ENCODE results near the gene NR3C2.

NR3C2 gene

DNA sequence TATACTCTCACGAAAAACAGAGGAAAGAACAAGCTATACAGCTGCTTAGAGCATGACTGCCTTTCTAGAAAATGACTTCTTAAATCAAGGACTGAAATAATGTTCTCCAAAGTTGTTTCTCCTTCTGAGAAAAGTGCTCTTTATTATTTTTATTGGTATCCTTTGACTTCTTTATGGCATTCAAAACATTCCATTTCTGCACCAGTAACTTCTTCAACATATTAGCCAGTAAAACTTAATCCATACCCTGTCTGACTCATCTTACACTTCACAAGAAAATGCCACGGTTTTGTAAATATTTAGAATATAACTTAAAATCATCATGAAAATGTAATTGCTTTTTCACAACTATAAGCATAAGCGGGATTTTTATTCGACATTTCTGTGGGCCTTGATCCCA is 180.4 kb downstream of the NR3C2 start:
- H3K27me3 ChIP-seq (replicated peaks; ENCODE audit: control insufficient read depth, insufficient read depth, low read length, poor library complexity, severe bottlenecking) = no peaks in the 10 kb centered on the region
- H3K4me3 ChIP-seq (ENCODE audit: insufficient read depth, low read depth, low read length, poor library complexity, severe bottlenecking) = no peak overlapping the region
- no peaks in the 10 kb centered on the region for H3K4me1 ChIP-seq (ENCODE audit: control insufficient read depth, insufficient read depth, low read length, poor library complexity, severe bottlenecking)
- H3K9me3 ChIP-seq (ENCODE audit: control insufficient read depth, low read length) = no peaks in the 10 kb centered on the region
- H3K36me3 ChIP-seq (ENCODE audit: control insufficient read depth, insufficient read depth, low read length) = no peaks in the 10 kb centered on the region
- DNase-seq = no peak
- H3K27ac ChIP-seq (ENCODE audit: insufficient read depth, low read length, poor library complexity, severe bottlenecking) = no peak overlapping the region

GRCh38 chr4:148259841-148260240 is 182.4 kb downstream of the NR3C2 start:
- Histone ChIP-seq H3K9me3 (ENCODE audit: control insufficient read depth, low read length) (no peaks in the 10 kb centered on the region), H3K36me3 (ENCODE audit: control insufficient read depth, insufficient read depth, low read length) (no peaks in the 10 kb centered on the region), H3K27ac (ENCODE audit: insufficient read depth, low read length, poor library complexity, severe bottlenecking) (no peak overlapping the region), H3K4me1 (ENCODE audit: control insufficient read depth, insufficient read depth, low read length, poor library complexity, severe bottlenecking) (no peaks in the 10 kb centered on the region), H3K27me3 (replicated peaks; ENCODE audit: control insufficient read depth, insufficient read depth, low read length, poor library complexity, severe bottlenecking) (no peaks in the 10 kb centered on the region), H3K4me3 (ENCODE audit: insufficient read depth, low read depth, low read length, poor library complexity, severe bottlenecking) (no peak overlapping the region)
- no peak for DNase-seq

GRCh38 chr4:148258535-148258934 is 183.7 kb downstream of the NR3C2 start:
- no peaks in the 10 kb centered on the region for H3K36me3 ChIP-seq (ENCODE audit: control insufficient read depth, insufficient read depth, low read length)
- no peak overlapping the region for H3K27ac ChIP-seq (ENCODE audit: insufficient read depth, low read length, poor library complexity, severe bottlenecking)
- no peak overlapping the region for H3K4me3 ChIP-seq (ENCODE audit: insufficient read depth, low read depth, low read length, poor library complexity, severe bottlenecking)
- H3K4me1 ChIP-seq (ENCODE audit: control insufficient read depth, insufficient read depth, low read length, poor library complexity, severe bottlenecking) = no peaks in the 10 kb centered on the region
- DNase-seq = no peak
- H3K27me3 ChIP-seq (replicated peaks; ENCODE audit: control insufficient read depth, insufficient read depth, low read length, poor library complexity, severe bottlenecking) = no peaks in the 10 kb centered on the region
- H3K9me3 ChIP-seq (ENCODE audit: control insufficient read depth, low read length) = no peaks in the 10 kb centered on the region

DNA sequence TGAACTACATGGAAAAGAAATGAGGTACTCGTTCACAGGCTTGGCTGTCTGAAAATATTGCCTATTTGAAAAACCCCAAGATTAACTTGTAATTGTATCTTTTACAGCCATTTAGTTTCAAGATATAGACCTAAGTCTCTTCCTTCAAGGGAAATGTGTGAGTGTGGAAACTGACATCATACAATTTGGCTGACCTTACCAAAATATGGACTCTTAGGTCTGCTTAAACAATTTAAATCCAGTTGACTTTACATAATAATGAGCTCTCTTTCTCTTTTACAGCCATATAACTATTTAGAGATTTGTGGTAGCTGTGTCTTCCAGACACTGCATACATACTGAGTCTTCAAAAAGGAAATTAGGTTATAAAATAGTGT is 186.9 kb downstream of the NR3C2 start:
- Histone ChIP-seq H3K9me3 (ENCODE audit: control insufficient read depth, low read length) (no peaks in the 10 kb centered on the region), H3K4me1 (ENCODE audit: control insufficient read depth, insufficient read depth, low read length, poor library complexity, severe bottlenecking) (no peaks in the 10 kb centered on the region), H3K27ac (ENCODE audit: insufficient read depth, low read length, poor library complexity, severe bottlenecking) (no peak overlapping the region), H3K27me3 (replicated peaks; ENCODE audit: control insufficient read depth, insufficient read depth, low read length, poor library complexity, severe bottlenecking) (no peaks in the 10 kb centered on the region), H3K36me3 (ENCODE audit: control insufficient read depth, insufficient read depth, low read length) (no peaks in the 10 kb centered on the region), H3K4me3 (ENCODE audit: insufficient read depth, low read depth, low read length, poor library complexity, severe bottlenecking) (no peak overlapping the region)
- DNase-seq = no peak

GRCh38 chr4:148254621-148255343 is 187.4 kb downstream of the NR3C2 start:
- Histone ChIP-seq H3K36me3 (ENCODE audit: control insufficient read depth, insufficient read depth, low read length) (no peaks in the 10 kb centered on the region), H3K4me1 (ENCODE audit: control insufficient read depth, insufficient read depth, low read length, poor library complexity, severe bottlenecking) (no peaks in the 10 kb centered on the region), H3K4me3 (ENCODE audit: insufficient read depth, low read depth, low read length, poor library complexity, severe bottlenecking) (no peak overlapping the region), H3K27ac (ENCODE audit: insufficient read depth, low read length, poor library complexity, severe bottlenecking) (no peak overlapping the region), H3K27me3 (replicated peaks; ENCODE audit: control insufficient read depth, insufficient read depth, low read length, poor library complexity, severe bottlenecking) (no peaks in the 10 kb centered on the region), H3K9me3 (ENCODE audit: control insufficient read depth, low read length) (no peaks in the 10 kb centered on the region)
- DNase-seq = no peak

DNA sequence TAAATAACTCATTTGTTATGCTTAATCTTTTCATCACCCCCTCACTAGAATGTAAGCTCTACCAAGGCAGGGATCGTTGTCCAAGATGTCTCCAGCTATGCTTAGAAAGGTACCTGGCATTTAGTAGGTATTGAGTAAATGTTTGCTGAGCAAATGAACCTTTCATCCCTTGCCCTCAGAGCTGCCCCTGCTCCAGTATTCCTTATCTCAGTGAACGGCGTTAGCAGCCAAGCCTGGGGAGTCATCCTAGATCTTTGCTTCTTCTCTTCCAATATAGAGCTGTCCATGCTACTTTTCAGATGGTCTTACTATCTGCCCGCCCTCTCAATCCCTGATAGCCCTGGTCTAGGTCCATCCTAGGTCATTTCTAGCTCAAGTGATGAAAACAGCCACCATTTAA is 188.4 kb downstream of the NR3C2 start:
- H3K27me3 ChIP-seq (replicated peaks; ENCODE audit: control insufficient read depth, insufficient read depth, low read length, poor library complexity, severe bottlenecking) = no peaks in the 10 kb centered on the region
- H3K4me3 ChIP-seq (ENCODE audit: insufficient read depth, low read depth, low read length, poor library complexity, severe bottlenecking) = no peak overlapping the region
- no peaks in the 10 kb centered on the region for H3K36me3 ChIP-seq (ENCODE audit: control insufficient read depth, insufficient read depth, low read length)
- no peaks in the 10 kb centered on the region for H3K9me3 ChIP-seq (ENCODE audit: control insufficient read depth, low read length)
- H3K27ac ChIP-seq (ENCODE audit: insufficient read depth, low read length, poor library complexity, severe bottlenecking) = no peak overlapping the region
- no peaks in the 10 kb centered on the region for H3K4me1 ChIP-seq (ENCODE audit: control insufficient read depth, insufficient read depth, low read length, poor library complexity, severe bottlenecking)
- DNase-seq = no peak

DNA sequence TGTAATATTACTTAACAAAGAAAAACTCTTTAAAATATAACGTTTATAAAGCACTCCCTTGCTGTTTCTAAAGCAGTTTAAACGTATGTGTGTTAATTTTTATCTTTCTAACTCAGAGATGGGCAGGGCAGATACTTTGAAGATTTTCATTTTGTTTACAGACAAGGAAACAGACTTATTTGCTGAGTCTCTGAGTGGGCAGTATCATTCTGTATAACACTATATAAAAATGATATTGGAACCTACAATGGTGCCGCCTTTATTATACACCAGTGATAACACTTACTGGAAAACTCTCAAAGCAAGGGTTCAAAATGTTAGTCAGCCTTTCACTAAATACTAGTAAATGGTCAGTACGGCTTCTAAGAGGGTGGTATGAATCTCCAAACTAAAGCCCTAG is 193.4 kb downstream of the NR3C2 start:
- Histone ChIP-seq H3K4me3 (ENCODE audit: insufficient read depth, low read depth, low read length, poor library complexity, severe bottlenecking) (no peak overlapping the region), H3K27me3 (replicated peaks; ENCODE audit: control insufficient read depth, insufficient read depth, low read length, poor library complexity, severe bottlenecking) (no peaks in the 10 kb centered on the region), H3K9me3 (ENCODE audit: control insufficient read depth, low read length) (no peaks in the 10 kb centered on the region), H3K36me3 (ENCODE audit: control insufficient read depth, insufficient read depth, low read length) (no peaks in the 10 kb centered on the region), H3K27ac (ENCODE audit: insufficient read depth, low read length, poor library complexity, severe bottlenecking) (no peak overlapping the region), H3K4me1 (ENCODE audit: control insufficient read depth, insufficient read depth, low read length, poor library complexity, severe bottlenecking) (no peaks in the 10 kb centered on the region)
- no peak for DNase-seq

DNA sequence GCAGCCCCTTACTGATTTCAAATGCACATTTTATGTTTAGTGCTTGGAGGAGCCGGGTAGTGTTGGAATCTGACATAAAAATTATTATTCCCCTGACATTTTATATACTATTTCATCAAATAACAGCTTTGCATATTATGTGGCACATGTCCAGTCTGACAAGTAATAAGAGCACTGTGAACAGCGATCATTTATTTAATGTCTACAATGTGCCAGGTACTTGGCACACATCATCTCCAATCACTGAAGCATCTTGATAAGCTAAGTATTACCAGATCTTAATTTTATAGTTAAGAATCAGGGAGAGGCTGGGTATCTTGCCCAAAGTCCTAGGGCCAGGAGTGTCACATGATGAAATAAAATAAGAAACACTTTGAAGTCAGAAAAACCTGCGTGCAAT is 197.2 kb downstream of the NR3C2 start:
- DNase-seq = no peak
- H3K27me3 ChIP-seq (replicated peaks; ENCODE audit: control insufficient read depth, insufficient read depth, low read length, poor library complexity, severe bottlenecking) = no peaks in the 10 kb centered on the region
- H3K4me3 ChIP-seq (ENCODE audit: insufficient read depth, low read depth, low read length, poor library complexity, severe bottlenecking) = no peak overlapping the region
- no peaks in the 10 kb centered on the region for H3K9me3 ChIP-seq (ENCODE audit: control insufficient read depth, low read length)
- H3K27ac ChIP-seq (ENCODE audit: insufficient read depth, low read length, poor library complexity, severe bottlenecking) = no peak overlapping the region
- no peaks in the 10 kb centered on the region for H3K4me1 ChIP-seq (ENCODE audit: control insufficient read depth, insufficient read depth, low read length, poor library complexity, severe bottlenecking)
- no peaks in the 10 kb centered on the region for H3K36me3 ChIP-seq (ENCODE audit: control insufficient read depth, insufficient read depth, low read length)

GRCh38 chr4:148243837-148244236 is 198.4 kb downstream of the NR3C2 start:
- no peaks in the 10 kb centered on the region for H3K27me3 ChIP-seq (replicated peaks; ENCODE audit: control insufficient read depth, insufficient read depth, low read length, poor library complexity, severe bottlenecking)
- DNase-seq = no peak
- H3K36me3 ChIP-seq (ENCODE audit: control insufficient read depth, insufficient read depth, low read length) = no peaks in the 10 kb centered on the region
- no peak overlapping the region for H3K27ac ChIP-seq (ENCODE audit: insufficient read depth, low read length, poor library complexity, severe bottlenecking)
- no peak overlapping the region for H3K4me3 ChIP-seq (ENCODE audit: insufficient read depth, low read depth, low read length, poor library complexity, severe bottlenecking)
- H3K4me1 ChIP-seq (ENCODE audit: control insufficient read depth, insufficient read depth, low read length, poor library complexity, severe bottlenecking) = no peaks in the 10 kb centered on the region
- H3K9me3 ChIP-seq (ENCODE audit: control insufficient read depth, low read length) = no peaks in the 10 kb centered on the region

DNA sequence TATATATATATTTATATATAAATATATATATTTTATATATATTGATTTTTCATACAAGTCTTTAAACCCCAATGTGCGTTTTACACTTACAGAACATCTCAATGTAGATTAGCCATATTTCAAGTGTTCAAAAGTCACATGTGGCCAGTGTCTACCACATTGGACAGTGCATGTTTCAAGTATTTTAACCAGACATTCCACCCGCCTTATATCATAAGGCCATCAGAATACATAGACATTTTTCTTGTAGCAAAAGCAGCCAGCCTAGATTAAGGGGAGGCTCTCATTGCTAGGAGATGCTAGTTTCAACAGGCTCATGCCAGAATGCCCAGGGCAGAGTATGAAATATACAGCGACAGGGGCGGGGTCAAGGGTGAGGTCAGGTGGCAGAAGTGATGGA is 202.0 kb downstream of the NR3C2 start:
- H3K9me3 ChIP-seq (ENCODE audit: control insufficient read depth, low read length) = no peaks in the 10 kb centered on the region
- H3K27ac ChIP-seq (ENCODE audit: insufficient read depth, low read length, poor library complexity, severe bottlenecking) = no peak overlapping the region
- no peak for DNase-seq
- no peaks in the 10 kb centered on the region for H3K4me1 ChIP-seq (ENCODE audit: control insufficient read depth, insufficient read depth, low read length, poor library complexity, severe bottlenecking)
- no peaks in the 10 kb centered on the region for H3K36me3 ChIP-seq (ENCODE audit: control insufficient read depth, insufficient read depth, low read length)
- no peak overlapping the region for H3K4me3 ChIP-seq (ENCODE audit: insufficient read depth, low read depth, low read length, poor library complexity, severe bottlenecking)
- H3K27me3 ChIP-seq (replicated peaks; ENCODE audit: control insufficient read depth, insufficient read depth, low read length, poor library complexity, severe bottlenecking) = no peaks in the 10 kb centered on the region

Measured in effector memory CD4-positive, alpha-beta T cell (primary cell).